GM23248 (cell line): ENCODE data around the gene SEMA6A. TPM values are rescaled to one million over a fixed set of nuclear protein-coding genes. Genes with fewer than 3 reads are reported as not detected.
"Not testable (repeated sequence)": the region's sequence is repeated elsewhere in the genome, so short reads cannot be mapped to it uniquely, and the experiment has no call there.

Experiments
- DNase-seq: peaks from one replicate; pipeline ENCODE4 v3.0.0-alpha.2; 2015
- H2AFZ ChIP-seq: fragments of 200-600 bp; sonication (generic); 2 replicates; pipeline ENCODE4 v1.6.1; 2016; ENCODE audit warnings: antibody characterized with exemption
- H3F3A ChIP-seq: fragments of 200-600 bp; sonication (generic); 2 replicates; pipeline ENCODE4 v1.6.1; 2016; ENCODE audit warnings: mild to moderate bottlenecking, antibody characterized with exemption, mixed run types; ENCODE audit not compliant: insufficient read depth
- H3K27ac ChIP-seq: fragments of 200-600 bp; sonication (generic); 2 replicates; pipeline ENCODE4 v1.5.1; 2016; ENCODE audit warnings: mild to moderate bottlenecking
- H3K27me3 ChIP-seq: fragments of 200-600 bp; sonication (generic); replicated peaks from 2 replicates; pipeline ENCODE4 v1.6.1; 2016; ENCODE audit warnings: mild to moderate bottlenecking; ENCODE audit not compliant: insufficient read depth
- H3K36me3 ChIP-seq: fragments of 200-600 bp; sonication (generic); 2 replicates; pipeline ENCODE4 v1.6.1; 2016; ENCODE audit warnings: low read depth, mild to moderate bottlenecking
- H3K4me1 ChIP-seq: fragments of 200-600 bp; sonication (generic); 2 replicates; pipeline ENCODE4 v1.6.1; 2016; ENCODE audit warnings: mild to moderate bottlenecking; ENCODE audit not compliant: insufficient read depth
- H3K4me2 ChIP-seq: fragments of 200-600 bp; sonication (generic); one replicate; pipeline ENCODE4 v1.6.1; 2016; ENCODE audit warnings: mild to moderate bottlenecking; ENCODE audit not compliant: unreplicated experiment
- H3K4me3 ChIP-seq: fragments of 200-600 bp; sonication (generic); 2 replicates; pipeline ENCODE4 v1.5.1; 2016; ENCODE audit warnings: mild to moderate bottlenecking
- H3K79me2 ChIP-seq: fragments of 200-600 bp; sonication (generic); 2 replicates; pipeline ENCODE4 v1.6.1; 2016; ENCODE audit warnings: mild to moderate bottlenecking; ENCODE audit not compliant: insufficient read depth
- H3K9ac ChIP-seq: fragments of 200-600 bp; sonication (generic); 2 replicates; pipeline ENCODE4 v1.6.1; 2016; ENCODE audit warnings: mild to moderate bottlenecking
- H3K9me2 ChIP-seq: fragments of 200-600 bp; sonication (generic); 2 replicates; pipeline ENCODE4 v1.6.1; 2016; ENCODE audit warnings: mixed run types, mild to moderate bottlenecking, moderate library complexity; ENCODE audit not compliant: insufficient read depth
- H3K9me3 ChIP-seq: fragments of 200-600 bp; sonication (generic); one replicate; pipeline ENCODE4 v1.6.1; 2017; ENCODE audit warnings: low read depth
- H4K20me1 ChIP-seq: fragments of 200-600 bp; sonication (generic); 2 replicates; pipeline ENCODE4 v1.6.0; 2016; ENCODE audit not compliant: insufficient read depth
- EZH2 ChIP-seq: fragments of 200-600 bp; sonication (generic); IDR thresholded peaks from 2 replicates; pipeline ENCODE4 v1.6.1; 2018; ENCODE audit warnings: antibody characterized with exemption, mild to moderate bottlenecking; ENCODE audit not compliant: insufficient read depth, poor library complexity, severe bottlenecking
- EZH2phosphoT487 ChIP-seq: fragments of 200-600 bp; sonication (generic); IDR thresholded peaks from 2 replicates; pipeline ENCODE4 v1.6.1; 2018; ENCODE audit warnings: antibody characterized with exemption, moderate library complexity, mild to moderate bottlenecking, low read depth; ENCODE audit not compliant: insufficient read depth
- WGBS, 2 experiments: methylation state at CpG; one replicate each; pipeline ENCODE4 v1.1.6; 2015 to 2017; ENCODE audit warnings: low lambda C conversion rate in 2 of 2, low coverage in 1 of 2; ENCODE audit errors: missing lambda C conversion rate in 2 of 2; 5-methylcytosine and 5-hydroxymethylcytosine counted together
- in situ Hi-C: fragments of 300-500 bp; cut with MboI; formaldehyde crosslinking; loops from 2 replicates; pipeline ENCODE4 v1.15.0; 2020
- polyA plus RNA-seq: library from polyadenylated mRNA; unstranded; fragments of >200 nt; fragmentation: Nextera tagmentation; extraction: Ambion mirVana; gene quantifications from 2 replicates; pipeline ENCODE4 v1.2.1, GENCODE V29; 2016
- total RNA-seq: library from RNA; depleted of rRNA; stranded (reverse); fragments of >200 nt; shearing (Covaris generic); gene quantifications from 2 replicates; pipeline ENCODE4 v1.2.3, GENCODE V29; 2014

The SEMA6A gene
- total and polyA plus RNA-seq, 2 experiments from 2014 or later = under 0.01 to 0.79 TPM

DNA sequence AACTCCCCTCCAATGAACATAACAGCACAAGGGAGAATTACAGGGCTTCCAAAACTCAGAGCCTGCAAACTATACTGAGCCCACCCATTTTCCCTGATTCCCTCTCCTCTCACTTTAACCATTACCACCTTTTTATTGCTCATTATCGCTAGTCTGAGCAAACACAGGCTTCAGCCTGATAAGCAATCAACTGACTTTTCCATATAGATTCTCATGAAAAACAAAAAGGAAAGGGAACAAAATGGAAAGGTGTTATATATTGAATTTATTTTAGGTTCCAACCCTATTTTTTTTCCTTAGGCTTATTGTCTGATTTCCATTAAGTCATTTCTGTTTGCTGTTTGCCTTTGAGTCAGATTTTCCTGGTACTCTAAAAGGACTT lies 27.9 kb downstream of the SEMA6A start:
- in situ Hi-C loops = no loop called here
- no peaks in the 10 kb centered on the region for H3K4me1 ChIP-seq
- no peaks in the 10 kb centered on the region for H4K20me1 ChIP-seq
- no peaks in the 10 kb centered on the region for H3K36me3 ChIP-seq
- no peaks in the 10 kb centered on the region for H3K9me2 ChIP-seq
- H3K27ac ChIP-seq = no peak overlapping the region
- H3K9me3 ChIP-seq = no peaks in the 10 kb centered on the region
- H3K79me2 ChIP-seq = no peaks in the 10 kb centered on the region
- no peaks in the 10 kb centered on the region for H3F3A ChIP-seq
- TF ChIP-seq EZH2phosphoT487 (no peak), EZH2 (no peak)
- H2AFZ ChIP-seq = no peak overlapping the region
- no peak overlapping the region for H3K9ac ChIP-seq
- no peaks in the 10 kb centered on the region for H3K27me3 ChIP-seq
- WGBS, 2 experiments = 67 to 71% methylated on average over 1 of the region's 1 CpG
- H3K4me3 ChIP-seq = no peak overlapping the region
- no peak overlapping the region for H3K4me2 ChIP-seq
- no peak for DNase-seq

DNA sequence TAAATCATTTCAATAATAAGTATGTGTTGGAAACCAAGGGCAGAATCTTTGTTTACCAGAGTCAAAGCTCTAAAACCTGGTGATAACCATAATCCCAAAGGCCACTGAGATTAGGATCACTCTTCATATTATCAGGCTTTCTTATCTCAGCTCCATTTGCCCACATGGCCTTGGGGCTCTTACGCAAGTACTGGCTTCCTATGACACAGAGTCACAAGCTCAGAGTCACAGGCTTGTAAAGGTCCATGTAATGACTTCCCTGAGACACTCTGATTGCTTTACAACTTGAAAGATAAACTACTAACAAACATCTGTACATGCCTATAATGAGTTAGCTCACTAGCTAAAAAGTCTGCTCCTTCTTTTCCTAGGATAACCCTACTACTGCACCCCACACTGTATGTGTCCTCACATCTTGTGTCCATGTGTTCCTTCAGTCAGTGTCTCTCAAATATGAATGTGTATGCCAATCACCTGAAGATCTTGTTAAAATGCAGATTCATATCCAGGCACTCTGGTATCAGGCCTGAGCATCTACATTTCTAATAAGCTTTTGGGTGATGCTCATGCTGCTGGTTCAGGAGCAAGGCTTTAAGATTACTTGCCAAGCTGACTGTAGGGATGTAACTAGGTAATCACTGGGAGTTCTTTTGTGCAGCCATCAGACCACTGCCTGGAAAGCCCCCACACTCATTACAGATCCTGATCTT lies 28.4 kb downstream of the SEMA6A start:
- Histone ChIP-seq H3K9ac (no peak overlapping the region), H3K4me3 (no peak overlapping the region), H3K36me3 (no peaks in the 10 kb centered on the region), H4K20me1 (no peaks in the 10 kb centered on the region), H3K9me3 (no peaks in the 10 kb centered on the region), H3K4me1 (no peaks in the 10 kb centered on the region), H3K27me3 (no peaks in the 10 kb centered on the region), H3K79me2 (no peaks in the 10 kb centered on the region), H3F3A (no peaks in the 10 kb centered on the region), H3K9me2 (no peaks in the 10 kb centered on the region), H2AFZ (no peak overlapping the region), H3K4me2 (no peak overlapping the region), H3K27ac (no peak overlapping the region)
- TF ChIP-seq EZH2 (no peak), EZH2phosphoT487 (no peak)
- 41 to 46% methylated on average over 1 of the region's 1 CpG for whole genome bisulfite sequencing, 2 experiments
- no peak for DNase-seq
- in situ Hi-C loops = no loop called here

GRCh38 chr5:116545465-116545864 lies 29.2 kb downstream of the SEMA6A start:
- H3K4me2 ChIP-seq, H3K4me1 ChIP-seq, H3K79me2 ChIP-seq, H3K4me3 ChIP-seq, H4K20me1 ChIP-seq, H3K27me3 ChIP-seq, H3K9ac ChIP-seq, DNase-seq, in situ Hi-C loops, H3K36me3 ChIP-seq, H3K27ac ChIP-seq, H2AFZ ChIP-seq, H3K9me2 ChIP-seq, H3F3A ChIP-seq, H3K9me3 ChIP-seq: not testable (repeated sequence)
- 82 to 85% methylated on average over 6 of the region's 6 CpGs for WGBS, 2 experiments

DNA sequence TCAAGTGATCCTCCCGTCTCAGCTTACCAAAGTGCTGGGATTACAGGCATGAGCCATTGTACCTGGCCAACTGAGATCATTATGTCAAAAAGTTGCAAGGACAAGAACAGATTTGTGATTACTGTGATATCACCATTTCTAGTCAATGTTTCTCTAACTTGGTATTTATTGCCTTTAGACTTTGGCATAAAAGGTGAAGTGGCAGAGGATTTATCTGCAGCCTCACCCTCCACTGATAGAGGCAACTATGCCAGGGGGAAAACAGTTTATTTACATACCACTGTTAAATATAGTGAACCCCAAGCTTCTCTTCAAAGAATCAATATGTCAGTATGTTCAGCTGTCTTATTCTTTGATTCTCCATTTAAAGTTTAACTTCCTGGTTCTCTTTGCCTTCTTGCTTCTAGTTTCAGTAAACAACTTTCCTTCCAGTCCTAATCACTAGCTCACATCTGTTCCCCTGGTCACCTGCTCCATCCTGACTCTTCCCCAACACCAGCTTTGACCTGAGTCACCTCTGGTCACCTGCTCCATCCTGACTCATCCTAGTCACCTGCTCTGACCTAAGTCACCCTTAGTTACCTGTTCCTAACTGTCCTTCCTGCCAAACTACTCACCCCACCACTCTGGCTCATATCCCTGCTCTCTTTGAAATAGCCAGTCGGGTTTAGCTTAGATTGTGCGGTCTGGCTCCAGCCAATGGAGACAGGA lies 29.9 kb downstream of the SEMA6A start:
- no peak overlapping the region for H3K4me3 ChIP-seq
- no peak for DNase-seq
- no peak overlapping the region for H3K4me2 ChIP-seq
- no peak overlapping the region for H2AFZ ChIP-seq
- no peak overlapping the region for H3K9ac ChIP-seq
- in situ Hi-C loops = no loop called here
- H3K79me2 ChIP-seq = no peaks in the 10 kb centered on the region
- no peaks in the 10 kb centered on the region for H3K36me3 ChIP-seq
- H3K27me3 ChIP-seq = no peaks in the 10 kb centered on the region
- no peaks in the 10 kb centered on the region for H3F3A ChIP-seq
- WGBS, 2 experiments = 68 to 83% methylated on average over 3 of the region's 3 CpGs
- H3K4me1 ChIP-seq = no peaks in the 10 kb centered on the region
- TF ChIP-seq EZH2phosphoT487 = no peak
- no peak for TF ChIP-seq EZH2
- no peaks in the 10 kb centered on the region for H4K20me1 ChIP-seq
- no peak overlapping the region for H3K27ac ChIP-seq
- H3K9me2 ChIP-seq = no peaks in the 10 kb centered on the region
- no peaks in the 10 kb centered on the region for H3K9me3 ChIP-seq
